Heart right ventricle (tissue), 16 donors: Measurements from ENCODE around the gene NT5C1A. TPM values are rescaled to one million over a fixed set of nuclear protein-coding genes. Genes with fewer than 3 reads are reported as not detected.

ENCODE experiments used
- ATAC-seq, 8 donors: fragments of 200-7000 bp; cut with Tn5 transposase; one replicate each; pipeline ENCODE4 v1.9.1; 2020; ENCODE audit warnings: mild to moderate bottlenecking in 8 of 8, moderate library complexity in 8 of 8, moderate number of reproducible peaks in 1 of 8
- DNase-seq, 2 donors: peaks; one replicate each; pipeline ENCODE4 v3.0.0-alpha.2; 2020
- H3K27ac ChIP-seq, 10 donors: fragments of 200-600 bp; sonication (generic) in 2 of 10; one replicate each; pipeline versions ENCODE4 v1.5.0 to v1.8.0; 2020 to 2022; ENCODE audit warnings: mild to moderate bottlenecking in 3 of 10
- H3K27me3 ChIP-seq, 7 donors: fragments of 200-600 bp; one replicate each; pipeline ENCODE4 v1.8.0; 2021 to 2022; ENCODE audit warnings: mild to moderate bottlenecking in 2 of 7
- H3K36me3 ChIP-seq, 9 donors: fragments of 200-600 bp; sonication (generic) in 1 of 9; one replicate each; pipeline versions ENCODE4 v1.5.0 to v1.8.0; 2020 to 2022; ENCODE audit warnings: mild to moderate bottlenecking in 2 of 9
- H3K4me1 ChIP-seq, 9 donors: fragments of 200-600 bp; sonication (generic) in 1 of 9; one replicate each; pipeline versions ENCODE4 v1.5.0 to v1.8.0; 2020 to 2022; ENCODE audit warnings: mild to moderate bottlenecking in 4 of 9
- H3K4me3 ChIP-seq, 10 donors: fragments of 200-600 bp; sonication (generic) in 2 of 10; one replicate each; pipeline versions ENCODE4 v1.5.0 to v1.8.0; 2020 to 2022; ENCODE audit warnings: mild to moderate bottlenecking in 7 of 10, moderate library complexity in 2 of 10
- H3K9me3 ChIP-seq, 11 donors: fragments of 200-600 bp in 10 of 11; sonication (generic) in 2 of 11; one replicate each; pipeline versions ENCODE4 v1.5.0 to v1.8.0; 2013 to 2022; ENCODE audit warnings: mild to moderate bottlenecking in 2 of 11, control low read depth in 1 of 11, moderate library complexity in 1 of 11
- WGBS, 2 donors: extraction: QIAGEN DNeasy Blood & Tissue Kit; methylation state at CpG; one replicate each; pipeline ENCODE4 v1.1.7; 2013; ENCODE audit warnings: inconsistent platforms in 1 of 2; 5-methylcytosine and 5-hydroxymethylcytosine counted together
- intact Hi-C, 10 donors: fragments of 100-400 bp; cut with DNase I; formaldehyde crosslinking; loops; one replicate each; pipeline versions ENCODE4 v1.11.1 to v1.14.2; 2022
- polyA plus RNA-seq, 2 donors: library from polyadenylated mRNA; stranded (reverse); fragments of 200-250 nt; gene quantifications; one replicate each; pipeline ENCODE4 v1.2.3, GENCODE V29; 2013
- total RNA-seq, 10 donors: library from RNA; stranded (reverse); fragmentation: NEBNext Ultra II Directional in 3 of 10; extraction: Animal tissue kit (Norgen Biotek cat#: 25700) in 3 of 10; gene quantifications; one replicate each; pipeline versions ENCODE4 v1.2.1 to v1.2.4, GENCODE V29; 2021 to 2023
- TF ChIP-seq, protein P1 (sequence below), 9 donors: fragments of 200-600 bp; sonication (generic) in 2 of 9; IDR thresholded peaks; one replicate each; pipeline versions ENCODE4 v1.5.0 to v1.8.0; 2021 to 2022; ENCODE audit warnings: antibody characterized with exemption in 9 of 9, mild to moderate bottlenecking in 5 of 9, moderate library complexity in 1 of 9
- donor health status: Arrhythmogenic right ventricular cardiomyopathy.
- donor health status: ischemic (EF 13 %, LVEDD 7.1; RV severe dilation, severe dysfunction).
- donor health status: healthy with polysubstance abuse.
- donor health status: DM: no; HTN: yes; CAD: no.
- donor health status: DM: no; HTN: no; CAD: no.
- donor health status: ischemic (EF 25% LVEDD 6.9; RV normal size, moderate dysfunction).
- donor health status: ischemic (EF 25% LVEDD 5.7; RV mildly dilated, moderate dysfunction).
- donor health status: healthy.
- donor health status: DM: yes; HTN: yes; CAD: no.
- donor health status: Ischemic cardiomyopathy.
- donor health status: ischemic (EF 35%, LVEDD 5.7; RV mildly dilated, moderate dysfunction).
- donor health status: nonischemic (EF 11% LVEDD 7.7; RV severe dilation, severe dysfunction).
- donor health status: DM: yes; HTN: yes; CAD: no.
- donor health status: PGD.
- donor health status: ischemic (EF 29% LVEDD 5.4; RV normal size, mild dysfunction).
- donor health status: nonischemic (EF 23%, LVEDD 6.1; RV moderate dilation, normal function).

Gene NT5C1A
- total and polyA plus RNA-seq, 12 donors, result 0.68 to 59.2 (median 25.0) TPM

DNA sequence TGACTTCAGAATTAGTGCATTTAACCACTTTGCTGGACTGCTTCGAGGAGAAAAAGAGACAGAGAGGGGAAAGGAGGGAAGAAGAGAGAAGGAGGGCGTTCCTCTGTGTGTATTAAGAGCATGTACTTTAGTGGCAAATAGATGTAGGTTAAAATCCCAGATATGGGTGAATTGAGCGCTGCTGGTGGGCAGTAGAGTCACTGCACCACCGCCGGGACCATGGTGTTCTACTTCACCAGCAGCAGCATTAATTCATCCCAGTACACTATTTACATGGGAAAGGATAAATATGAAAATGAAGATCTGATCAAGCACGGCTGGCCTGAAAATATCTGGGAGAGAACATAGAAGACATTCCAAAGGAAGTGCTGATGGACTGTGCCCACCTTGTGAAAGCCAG, 45.9 kb upstream of the NT5C1A start:
- TF ChIP-seq, protein P1, sequence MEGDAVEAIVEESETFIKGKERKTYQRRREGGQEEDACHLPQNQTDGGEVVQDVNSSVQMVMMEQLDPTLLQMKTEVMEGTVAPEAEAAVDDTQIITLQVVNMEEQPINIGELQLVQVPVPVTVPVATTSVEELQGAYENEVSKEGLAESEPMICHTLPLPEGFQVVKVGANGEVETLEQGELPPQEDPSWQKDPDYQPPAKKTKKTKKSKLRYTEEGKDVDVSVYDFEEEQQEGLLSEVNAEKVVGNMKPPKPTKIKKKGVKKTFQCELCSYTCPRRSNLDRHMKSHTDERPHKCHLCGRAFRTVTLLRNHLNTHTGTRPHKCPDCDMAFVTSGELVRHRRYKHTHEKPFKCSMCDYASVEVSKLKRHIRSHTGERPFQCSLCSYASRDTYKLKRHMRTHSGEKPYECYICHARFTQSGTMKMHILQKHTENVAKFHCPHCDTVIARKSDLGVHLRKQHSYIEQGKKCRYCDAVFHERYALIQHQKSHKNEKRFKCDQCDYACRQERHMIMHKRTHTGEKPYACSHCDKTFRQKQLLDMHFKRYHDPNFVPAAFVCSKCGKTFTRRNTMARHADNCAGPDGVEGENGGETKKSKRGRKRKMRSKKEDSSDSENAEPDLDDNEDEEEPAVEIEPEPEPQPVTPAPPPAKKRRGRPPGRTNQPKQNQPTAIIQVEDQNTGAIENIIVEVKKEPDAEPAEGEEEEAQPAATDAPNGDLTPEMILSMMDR (IDR thresholded peaks at IDR 0.05), result no peak
- no peak overlapping the region for H3K27ac ChIP-seq
- H3K4me1 ChIP-seq, result peaks cover 0 to 4% (median 0%) of the 10 kb centered on the region in 9 donors
- DNase-seq, result no peak
- no peaks in the 10 kb centered on the region for H3K36me3 ChIP-seq
- H3K9me3 ChIP-seq, result no peaks in the 10 kb centered on the region
- no peak overlapping the region for H3K4me3 ChIP-seq
- intact Hi-C loops, result loop anchor here in 5 of 10 donors (2.0 to 10.0 kb wide), 3 partner anchors 53 to 111 kb away; no protein-coding TSS in a partner anchor
- ATAC-seq, result no peak
- WGBS, 2 donors, result 46 to 54% methylated on average over 6 of the region's 6 CpGs
- H3K27me3 ChIP-seq, result peaks cover 0 to 38% (median 17%) of the 10 kb centered on the region in 7 donors

DNA sequence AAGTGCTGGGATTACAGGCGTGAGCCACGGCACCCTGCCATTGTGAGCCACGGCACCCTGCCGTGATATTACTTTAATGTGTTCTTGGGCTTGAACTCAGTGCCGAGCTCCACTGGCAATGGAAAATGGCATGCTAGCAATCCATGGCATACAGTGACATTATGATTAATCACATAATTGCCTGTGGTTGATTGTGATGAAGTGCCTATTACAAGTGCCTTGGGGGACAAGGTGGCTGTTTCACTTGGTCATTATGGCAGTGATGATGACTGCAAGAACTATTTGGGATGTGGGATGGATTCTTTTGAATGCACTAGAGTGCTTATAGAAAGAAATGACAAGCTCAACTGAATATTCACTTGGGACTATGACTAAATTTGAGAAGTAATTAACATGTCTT, 41.6 kb upstream of the NT5C1A start:
- no peak overlapping the region for H3K4me3 ChIP-seq
- no peak for ATAC-seq
- 91 to 93% methylated on average over 5 of the region's 5 CpGs for WGBS, 2 donors
- H3K36me3 ChIP-seq, result no peaks in the 10 kb centered on the region
- intact Hi-C loops, result loop anchor here in 3 of 10 donors (5.0 to 10.0 kb wide), 4 partner anchors 36 to 106 kb away; no protein-coding TSS in a partner anchor
- H3K9me3 ChIP-seq, result no peaks in the 10 kb centered on the region
- peaks cover 0 to 41% (median 30%) of the 10 kb centered on the region in 7 donors for H3K27me3 ChIP-seq
- DNase-seq, result no peak
- H3K4me1 ChIP-seq, result peaks cover 0 to 3% (median 0%) of the 10 kb centered on the region in 9 donors
- H3K27ac ChIP-seq, result no peak overlapping the region
- TF ChIP-seq, protein P1 (IDR thresholded peaks at IDR 0.05), result no peak

DNA sequence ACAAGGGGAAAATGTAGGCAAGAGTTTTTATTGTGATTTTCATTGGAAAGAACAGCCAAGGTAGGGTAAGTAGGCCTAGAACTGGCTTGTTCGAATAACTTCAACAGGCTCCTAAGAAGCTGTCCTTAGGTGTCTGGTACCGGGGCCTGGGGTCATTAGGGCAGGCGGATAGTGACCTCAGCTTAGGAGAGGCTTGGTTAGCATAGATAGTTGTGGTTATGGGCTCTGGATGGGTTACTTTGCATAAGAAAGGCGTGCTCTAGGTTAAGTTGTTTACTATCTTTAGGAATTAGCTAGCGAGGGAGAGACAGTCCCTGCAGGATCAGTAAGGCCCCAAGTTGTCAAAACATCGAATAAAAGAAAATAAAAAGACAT, 40.0 kb upstream of the NT5C1A start:
- no peak for ATAC-seq

DNA sequence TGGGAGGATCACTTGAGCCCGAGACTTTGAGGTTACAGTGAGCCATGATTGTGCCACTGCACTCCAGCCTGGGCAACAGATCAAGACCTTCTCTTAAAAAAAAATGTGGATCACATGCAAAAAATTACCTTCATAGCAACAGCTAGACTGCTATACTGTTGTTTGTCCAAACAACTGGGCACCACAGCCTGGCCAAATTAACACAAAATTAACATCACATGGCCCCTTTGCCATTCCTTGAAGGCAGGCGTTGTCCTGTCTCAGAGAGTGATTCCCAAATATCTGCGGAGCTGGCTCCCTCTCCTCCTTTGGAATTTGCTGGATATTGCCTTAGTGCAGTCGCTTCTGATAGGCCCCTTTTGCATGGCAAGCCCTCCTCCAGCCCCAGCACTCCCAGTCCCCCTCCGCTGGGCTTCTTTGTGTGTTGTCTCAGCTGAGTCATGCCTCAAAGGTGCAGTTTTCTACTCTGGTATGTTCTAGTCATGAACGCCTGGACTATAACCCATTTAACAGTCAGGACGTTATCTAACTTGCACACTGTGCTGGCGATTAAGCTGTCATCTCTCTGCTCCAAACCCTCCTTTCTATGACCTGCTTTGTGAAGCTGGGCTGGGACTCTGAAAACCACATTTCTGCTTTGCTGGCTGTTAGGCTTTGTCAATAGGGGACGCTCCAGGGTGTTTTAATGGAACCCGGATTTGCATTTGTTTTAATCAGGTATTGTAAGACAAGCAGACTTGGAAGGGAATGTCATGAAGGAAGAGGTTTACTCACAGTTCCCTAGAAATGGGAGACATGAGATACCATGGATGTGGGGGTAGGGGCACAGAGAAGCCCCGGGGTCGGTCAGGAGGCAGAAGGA, 39.4 kb upstream of the NT5C1A start:
- H3K27me3 ChIP-seq, result peaks cover 0 to 21% (median 17%) of the 10 kb centered on the region in 7 donors
- WGBS, 2 donors, result 52 to 59% methylated on average over 12 of the region's 12 CpGs
- no peak overlapping the region for H3K27ac ChIP-seq
- H3K9me3 ChIP-seq, result no peaks in the 10 kb centered on the region
- H3K4me1 ChIP-seq, result peaks cover 0 to 3% (median 0%) of the 10 kb centered on the region in 9 donors
- H3K36me3 ChIP-seq, result no peaks in the 10 kb centered on the region
- no peak for DNase-seq
- H3K4me3 ChIP-seq, result no peak overlapping the region
- TF ChIP-seq, protein P1 (IDR thresholded peaks at IDR 0.05), result no peak
- intact Hi-C loops, result loop anchor here in 3 of 10 donors (5.0 to 10.0 kb wide), 4 partner anchors 34 to 104 kb away; no protein-coding TSS in a partner anchor
- ATAC-seq, result no peak

More for the DNA sequence above, 40.0 kb upstream of the NT5C1A start:
- Histone ChIP-seq H3K27me3 (peaks cover 0 to 26% (median 19%) of the 10 kb centered on the region in 7 donors), H3K36me3 (no peaks in the 10 kb centered on the region), H3K27ac (no peak overlapping the region), H3K9me3 (no peaks in the 10 kb centered on the region), H3K4me1 (peaks cover 0 to 3% (median 0%) of the 10 kb centered on the region in 9 donors), H3K4me3 (no peak overlapping the region)
- intact Hi-C loops, result loop anchor here in 3 of 10 donors (5.0 to 10.0 kb wide), 4 partner anchors 35 to 105 kb away; no protein-coding TSS in a partner anchor
- TF ChIP-seq, protein P1 (IDR thresholded peaks at IDR 0.05), result no peak
- WGBS, 2 donors, result 76 to 78% methylated on average over 6 of the region's 6 CpGs
- DNase-seq, result no peak
